Neuronal stem cell (in vitro differentiated cells): ENCODE data around the gene FAM209B.
"Not testable (repeated sequence)": the region's sequence is repeated elsewhere in the genome, so short reads cannot be mapped to it uniquely, and the experiment has no call there.

Experiments used
- DNase-seq: peaks from one replicate; pipeline ENCODE4 v3.0.0-alpha.2; 2013; ENCODE audit warnings: low spot score
- H2AFZ ChIP-seq: one replicate; pipeline ENCODE4 v1.6.1; 2013; ENCODE audit warnings: mild to moderate bottlenecking, low read length, inconsistent platforms
- H2AK5ac ChIP-seq: 2 replicates; pipeline ENCODE4 v1.6.1; 2013; ENCODE audit warnings: low read depth, mild to moderate bottlenecking, inconsistent platforms, low read length, moderate library complexity, mixed read lengths
- H2BK120ac ChIP-seq: 2 replicates; pipeline ENCODE4 v1.6.1; 2013; ENCODE audit warnings: low read depth, mild to moderate bottlenecking, inconsistent platforms, low read length, moderate library complexity, mixed read lengths
- H2BK12ac ChIP-seq: one replicate; pipeline ENCODE4 v1.6.1; 2013; ENCODE audit warnings: low read length, inconsistent platforms
- H2BK15ac ChIP-seq: 2 replicates; pipeline ENCODE4 v1.6.1; 2013; ENCODE audit warnings: mild to moderate bottlenecking, low read length, inconsistent platforms, mixed read lengths
- H2BK5ac ChIP-seq: one replicate; pipeline ENCODE4 v1.6.1; 2013; ENCODE audit warnings: inconsistent platforms, mild to moderate bottlenecking, low read length, moderate library complexity
- H3K14ac ChIP-seq: one replicate; pipeline ENCODE4 v1.6.1; 2013; ENCODE audit warnings: low read length, inconsistent platforms
- H3K18ac ChIP-seq: 2 replicates; pipeline ENCODE4 v1.6.1; 2013; ENCODE audit warnings: low read length, inconsistent platforms
- H3K23ac ChIP-seq: 2 replicates; pipeline ENCODE4 v1.6.1; 2013; ENCODE audit warnings: low read depth, mild to moderate bottlenecking, mixed read lengths, low read length, inconsistent platforms; ENCODE audit not compliant: poor library complexity
- H3K27ac ChIP-seq: replicated peaks from 3 replicates; pipeline ENCODE4 v1.5.1; 2013; ENCODE audit warnings: low read length, inconsistent platforms
- H3K27me3 ChIP-seq, 3 experiments: 2 replicates each; pipeline ENCODE4 v1.6.1; 2013; ENCODE audit warnings: low read length in 3 of 3, mild to moderate bottlenecking in 2 of 3, inconsistent platforms in 1 of 3, low read depth in 1 of 3, mixed read lengths in 1 of 3, moderate library complexity in 1 of 3; ENCODE audit not compliant: control insufficient read depth in 3 of 3, insufficient read depth in 3 of 3
- H3K36me3 ChIP-seq, 2 donors: replicated peaks in 1 of 2; 2 replicates each; pipeline ENCODE4 v1.6.1; 2013; ENCODE audit warnings: low read length in 2 of 2; ENCODE audit not compliant: control insufficient read depth in 2 of 2, insufficient read depth in 2 of 2
- H3K4ac ChIP-seq: 2 replicates; pipeline ENCODE4 v1.6.1; 2013; ENCODE audit warnings: inconsistent platforms, mild to moderate bottlenecking, low read length, moderate library complexity
- H3K4me1 ChIP-seq, 2 donors: 1 replicate in 1 of 2; 2 replicates in 1 of 2; pipeline ENCODE4 v1.6.1; 2013; ENCODE audit warnings: low read length in 2 of 2, low read depth in 1 of 2; ENCODE audit not compliant: control insufficient read depth in 2 of 2, insufficient read depth in 1 of 2
- H3K4me2 ChIP-seq: one replicate; pipeline ENCODE4 v1.6.1; 2013; ENCODE audit warnings: mild to moderate bottlenecking, low read length, inconsistent platforms; ENCODE audit not compliant: insufficient read depth, poor library complexity, severe bottlenecking
- H3K4me3 ChIP-seq, 2 donors: 2 replicates each; pipeline ENCODE4 v1.5.1; 2013; ENCODE audit warnings: low read length in 2 of 2, mild to moderate bottlenecking in 2 of 2, inconsistent platforms in 1 of 2, moderate library complexity in 1 of 2
- H3K79me1 ChIP-seq: one replicate; pipeline ENCODE4 v1.6.1; 2013; ENCODE audit warnings: low read depth, mild to moderate bottlenecking, inconsistent platforms, low read length, moderate library complexity
- H3K9ac ChIP-seq: one replicate; pipeline ENCODE4 v1.6.1; 2013; ENCODE audit warnings: mild to moderate bottlenecking, low read depth, low read length, inconsistent platforms; ENCODE audit not compliant: poor library complexity
- H3K9me3 ChIP-seq, 2 donors: replicated peaks in 1 of 2; 2 replicates each; pipeline versions ENCODE3 to v1.6.1; 2013; ENCODE audit warnings: low read length in 2 of 2, mild to moderate bottlenecking in 2 of 2, inconsistent platforms in 1 of 2, low read depth in 1 of 2, mixed read lengths in 1 of 2, moderate library complexity in 1 of 2; ENCODE audit not compliant: control insufficient read depth in 2 of 2, insufficient read depth in 1 of 2
- H4K8ac ChIP-seq: one replicate; pipeline ENCODE4 v1.6.1; 2013; ENCODE audit warnings: low read depth, mild to moderate bottlenecking, inconsistent platforms, low read length, moderate library complexity
- H4K91ac ChIP-seq: one replicate; pipeline ENCODE4 v1.6.1; 2013; ENCODE audit warnings: low read length, low read depth, mild to moderate bottlenecking, inconsistent platforms; ENCODE audit not compliant: poor library complexity
- WGBS, 2 donors: extraction: QIAGEN DNeasy Blood & Tissue Kit; methylation state at CpG; one replicate each; pipeline ENCODE4 v1.1.7; 2013; ENCODE audit warnings: missing lambda C conversion rate in 2 of 2, mixed read lengths in 1 of 2; ENCODE audit not compliant: insufficient read length in 2 of 2, insufficient replicate concordance in 1 of 2; ENCODE audit errors: extremely low coverage in 2 of 2; 5-methylcytosine and 5-hydroxymethylcytosine counted together

FAM209B gene

DNA sequence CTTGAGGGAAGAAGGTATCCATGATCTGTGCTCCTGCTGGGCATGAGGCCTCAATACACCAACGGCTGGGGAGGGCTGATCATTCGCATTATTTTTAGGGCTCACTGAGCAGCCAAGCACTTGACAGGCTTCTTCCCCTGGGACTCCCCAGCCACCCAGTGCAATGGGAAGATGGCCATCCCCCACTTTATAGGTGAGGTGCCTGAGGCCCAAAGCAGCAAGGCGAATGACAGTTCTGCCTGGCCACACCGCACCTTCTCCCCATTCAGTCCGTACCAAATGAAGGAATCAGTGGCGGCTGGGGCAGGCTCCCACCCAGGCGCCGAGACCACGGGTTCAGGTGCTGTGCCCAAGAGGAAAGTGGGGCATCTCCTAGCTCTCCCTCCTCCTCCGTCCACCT, 12.9 kb upstream of the FAM209B start:
- H3K4me2 ChIP-seq = no peak overlapping the region
- no peak overlapping the region for H2BK5ac ChIP-seq
- H3K27ac ChIP-seq = no peak overlapping the region
- H3K79me1 ChIP-seq = no peaks in the 10 kb centered on the region
- H2BK15ac ChIP-seq = no peak overlapping the region
- H4K91ac ChIP-seq = no peak overlapping the region
- H2BK12ac ChIP-seq = no peak overlapping the region
- DNase-seq = no peak
- H3K9ac ChIP-seq = no peak overlapping the region
- H2BK120ac ChIP-seq = no peak overlapping the region
- peaks cover 21 to 42% of the 10 kb centered on the region in 2 donors for H3K36me3 ChIP-seq
- H3K4me1 ChIP-seq = no peaks in the 10 kb centered on the region
- no peak overlapping the region for H3K18ac ChIP-seq
- H3K4me3 ChIP-seq = no peak overlapping the region
- H3K9me3 ChIP-seq = peaks cover 6 to 21% of the 10 kb centered on the region in 2 donors
- no CpG with 5 or more reads among the region's 10 CpGs for WGBS, 2 donors
- no peaks in the 10 kb centered on the region for H3K27me3 ChIP-seq
- no peak overlapping the region for H3K14ac ChIP-seq
- no peak overlapping the region for H3K4ac ChIP-seq
- H4K8ac ChIP-seq = no peak overlapping the region
- no peak overlapping the region for H2AFZ ChIP-seq
- no peak overlapping the region for H3K23ac ChIP-seq
- H2AK5ac ChIP-seq = no peak overlapping the region

DNA sequence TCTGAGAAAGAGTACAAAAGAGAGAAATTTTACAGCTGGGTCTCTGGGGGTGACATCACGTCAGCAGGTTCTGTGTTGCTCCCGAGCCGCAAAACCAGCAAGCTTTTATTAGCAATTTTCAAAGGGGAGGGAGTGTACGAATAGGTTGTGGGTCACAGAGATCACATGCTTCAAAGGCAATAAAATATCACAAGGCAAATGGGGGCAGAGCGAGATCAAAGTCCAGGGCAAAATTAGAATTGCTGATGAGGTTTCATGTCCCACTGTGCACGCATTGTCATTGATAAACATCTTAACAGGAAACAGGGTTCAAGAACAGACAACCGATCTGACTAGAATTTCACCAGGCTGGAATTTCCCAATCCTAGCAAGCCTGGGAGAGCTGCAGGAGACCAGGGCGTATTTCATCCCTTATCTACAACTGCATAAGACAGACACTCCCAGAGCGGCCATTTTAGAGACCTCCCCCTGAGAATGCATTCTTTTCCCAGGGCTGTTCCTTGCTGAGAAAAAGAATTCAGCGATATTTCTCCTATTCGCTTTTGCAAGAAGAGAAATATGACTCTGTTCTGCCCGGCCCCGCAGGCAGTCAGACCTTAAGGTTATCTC, 12.2 kb upstream of the FAM209B start:
- H3K23ac ChIP-seq, H3K9ac ChIP-seq, H4K91ac ChIP-seq, H2BK12ac ChIP-seq, H2BK120ac ChIP-seq, H3K18ac ChIP-seq, H3K14ac ChIP-seq, H3K27me3 ChIP-seq, H2AFZ ChIP-seq, H2BK5ac ChIP-seq, H3K4me2 ChIP-seq, H3K4me1 ChIP-seq, H2BK15ac ChIP-seq, H3K27ac ChIP-seq, H3K79me1 ChIP-seq, H2AK5ac ChIP-seq, H3K4me3 ChIP-seq, DNase-seq, H3K4ac ChIP-seq, H4K8ac ChIP-seq: not testable (repeated sequence)
- WGBS, 2 donors = no CpG with 5 or more reads among the region's 13 CpGs
- peaks cover 6 to 21% of the 10 kb centered on the region in 2 donors for H3K9me3 ChIP-seq
- peaks cover 21 to 42% of the 10 kb centered on the region in 2 donors for H3K36me3 ChIP-seq

DNA sequence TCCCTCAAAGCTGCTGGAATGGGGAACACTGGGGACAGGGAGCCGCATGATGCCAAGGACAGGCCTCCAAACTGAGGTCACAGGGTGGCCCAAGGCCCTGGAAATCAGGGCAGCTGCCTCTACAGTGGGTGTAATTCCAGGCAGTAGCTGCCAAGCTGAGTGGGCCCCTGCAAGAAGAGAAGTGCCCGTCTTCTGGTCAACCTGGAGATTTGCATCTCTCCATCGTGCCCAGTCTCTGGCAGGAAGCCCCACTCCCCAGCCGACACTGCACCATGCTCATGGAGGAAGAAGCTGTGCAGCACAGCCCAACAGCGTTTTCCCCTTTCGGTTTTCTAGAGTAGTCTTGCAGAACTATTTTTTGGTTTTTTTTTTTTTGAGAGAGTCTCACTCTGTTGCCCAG, 10.7 kb upstream of the FAM209B start:
- no peak overlapping the region for H2AK5ac ChIP-seq
- H3K18ac ChIP-seq = no peak overlapping the region
- no CpG with 5 or more reads among the region's 6 CpGs for WGBS, 2 donors

DNA sequence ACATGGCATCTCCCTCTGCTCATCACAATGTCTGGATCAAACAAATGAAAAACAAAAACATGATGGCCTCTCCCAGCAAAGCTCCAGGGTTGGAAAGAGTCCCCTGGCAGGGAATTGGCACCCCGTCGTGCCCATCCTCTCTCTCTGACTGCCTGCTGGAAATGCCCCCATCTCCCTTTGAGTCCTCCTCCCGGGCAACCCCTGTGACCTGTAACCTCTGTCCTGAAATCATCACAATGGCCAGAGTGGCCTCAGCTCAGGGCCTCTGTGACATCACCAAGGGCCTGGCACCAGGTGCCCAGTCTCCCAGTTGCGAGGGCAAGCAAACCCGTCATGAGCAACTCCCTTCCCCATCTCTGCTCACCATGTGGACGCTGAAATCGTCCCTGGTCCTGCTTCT, 8.6 kb upstream of the FAM209B start, which contains the start of gene FAM209A:
Gene FAM209A, plus strand, starts transcription at position 301 of the 400 bp plus-strand sequence. Its CDS starts 65 bp downstream, at position 366.
- H3K18ac ChIP-seq, H3K4me2 ChIP-seq, H3K79me1 ChIP-seq, H3K4me1 ChIP-seq, H4K91ac ChIP-seq, H3K27me3 ChIP-seq, H3K9ac ChIP-seq, H2BK12ac ChIP-seq, H3K27ac ChIP-seq, H3K4ac ChIP-seq, H3K14ac ChIP-seq, H2AFZ ChIP-seq, H4K8ac ChIP-seq, H3K36me3 ChIP-seq, DNase-seq, H2BK120ac ChIP-seq, H2BK15ac ChIP-seq, H3K4me3 ChIP-seq, H2AK5ac ChIP-seq, H3K23ac ChIP-seq, H2BK5ac ChIP-seq: not testable (repeated sequence)
- WGBS, 2 donors = no CpG with 5 or more reads among the region's 7 CpGs
- peaks cover 6 to 13% of the 10 kb centered on the region in 2 donors for H3K9me3 ChIP-seq

More for the DNA sequence above, 10.7 kb upstream of the FAM209B start:
- Histone ChIP-seq H3K36me3 (peaks cover 21 to 30% of the 10 kb centered on the region in 2 donors), H4K91ac (no peak overlapping the region), H3K4ac (no peak overlapping the region), H3K4me2 (no peak overlapping the region), H3K27me3 (no peaks in the 10 kb centered on the region), H3K14ac (no peak overlapping the region), H3K9me3 (peaks cover 6 to 21% of the 10 kb centered on the region in 2 donors), H3K79me1 (no peaks in the 10 kb centered on the region), H3K4me3 (no peak overlapping the region), H3K27ac (no peak overlapping the region), H2BK5ac (no peak overlapping the region), H2BK15ac (no peak overlapping the region), H2BK12ac (no peak overlapping the region), H3K9ac (no peak overlapping the region), H3K23ac (no peak overlapping the region), H2BK120ac (no peak overlapping the region), H3K4me1 (no peaks in the 10 kb centered on the region), H4K8ac (no peak overlapping the region), H2AFZ (no peak overlapping the region)
- DNase-seq = no peak
